ENCODE measurements around the gene C19orf73. TPM values are rescaled to one million over a fixed set of nuclear protein-coding genes. Genes with fewer than 3 reads are reported as not detected.

The C19orf73 gene
- total and polyA plus RNA-seq, 9 of the 15 experiments (the other 6 are each of a cell fraction or from before 2014, with no cell fraction given), result 0.08 to 7.4 (median 1.4) TPM

- no peak for TF ChIP-seq CHD7 (IDR thresholded peaks at IDR 0.05; ENCODE audit: low read depth, low read length)
- no peak for TF ChIP-seq TCF3 (CRISPR knock-in tag; IDR thresholded peaks at IDR 0.05)
- no peak for TF ChIP-seq ZNF212 (CRISPR knock-in tag; IDR thresholded peaks at IDR 0.05)
- no peak for TF ChIP-seq TGIF2 (CRISPR knock-in tag; IDR thresholded peaks at IDR 0.05)
- TF ChIP-seq FOXA3 (CRISPR knock-in tag; conservative IDR thresholded peaks at IDR 0.05 in 1 of 2, IDR thresholded peaks at IDR 0.05 in 1 of 2), result no peak
- no peak for TF ChIP-seq ERF (CRISPR knock-in tag; IDR thresholded peaks at IDR 0.05)
- no peak for TF ChIP-seq ZNF347 (CRISPR knock-in tag; IDR thresholded peaks at IDR 0.05; ENCODE audit: low read depth)
Observed at GRCh38 chr19:49085868-49086232, 33.1 kb downstream of the C19orf73 start (continued).

All from K562 (cell line).